HG03354 (cell line): Measurements from ENCODE around the gene SLC66A1.

ENCODE experiments used
- ATAC-seq: cut with Tn5 transposase; IDR thresholded peaks from one replicate; pipeline ENCODE4 v1.9.1; 2021; ENCODE audit warnings: mild to moderate bottlenecking; ENCODE audit not compliant: unreplicated experiment, poor library complexity, severe bottlenecking

SLC66A1 gene

DNA sequence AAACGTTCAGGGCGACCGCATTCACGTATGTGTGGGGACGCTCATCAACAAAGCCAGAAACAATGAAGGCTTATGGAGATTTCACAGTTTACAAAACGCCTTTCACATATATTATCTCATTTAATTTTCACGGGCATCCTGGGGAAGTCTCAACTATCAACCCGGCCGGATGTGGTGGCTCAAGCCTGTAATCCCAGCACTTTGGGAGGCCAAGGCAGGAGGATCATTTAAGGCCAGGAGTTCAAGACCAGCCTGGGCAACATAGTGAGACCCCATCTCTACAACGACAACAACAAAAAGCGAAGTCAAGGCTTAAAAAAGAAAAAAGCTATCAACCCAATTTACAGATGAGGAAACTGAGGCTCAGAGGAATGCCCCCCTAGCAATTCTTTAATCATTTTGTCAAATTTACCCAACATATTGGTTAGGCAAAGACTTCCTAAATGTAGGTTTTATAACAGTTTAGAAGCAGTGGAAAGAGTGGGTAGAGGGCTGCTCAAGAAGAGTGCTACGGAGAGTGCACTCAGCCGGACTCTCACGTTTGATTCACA, 28.3 kb downstream of the SLC66A1 start:
- ATAC-seq, result no peak

DNA sequence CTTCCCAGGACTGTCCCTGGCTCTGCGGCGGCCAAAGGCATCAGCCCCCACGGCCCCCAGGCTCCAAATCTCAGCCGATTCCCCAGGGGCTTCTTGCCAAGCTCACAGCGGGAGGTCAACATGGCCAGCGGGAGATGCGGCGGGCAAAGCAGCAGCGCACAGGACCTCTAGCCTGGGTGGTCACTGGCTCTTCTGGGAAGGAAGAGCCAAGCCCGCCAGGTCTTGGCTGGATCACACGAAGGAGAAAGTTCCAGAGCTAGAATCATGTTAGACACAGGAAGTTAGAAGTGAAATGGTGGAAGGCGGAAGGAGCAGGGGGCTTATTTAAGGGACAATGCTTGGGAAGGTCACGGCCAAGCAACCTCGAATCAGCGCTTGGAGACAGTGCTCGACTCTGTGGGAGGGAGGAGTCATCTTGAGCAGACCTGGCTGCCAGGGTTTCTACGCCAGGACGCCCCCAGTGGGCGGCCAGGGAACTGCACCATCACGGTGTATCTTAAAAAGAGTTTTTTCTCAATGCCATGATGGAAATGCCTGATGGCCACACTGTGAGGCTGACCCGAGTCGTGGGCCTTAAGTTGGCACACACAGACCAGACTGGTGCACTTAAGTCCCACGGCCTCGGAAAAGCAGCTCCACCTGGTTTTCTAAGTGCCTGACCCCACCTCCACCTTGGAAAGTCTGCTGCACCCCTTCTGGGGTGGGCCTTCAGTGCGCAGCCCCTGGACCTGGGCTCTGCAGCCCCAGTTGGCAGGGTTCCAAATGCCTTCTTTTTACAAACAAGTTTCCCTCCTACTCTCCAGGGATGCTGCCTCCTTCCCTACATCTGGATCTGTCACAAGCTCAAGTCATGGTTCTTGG, 29.3 kb downstream of the SLC66A1 start:
- ATAC-seq, result no peak

DNA sequence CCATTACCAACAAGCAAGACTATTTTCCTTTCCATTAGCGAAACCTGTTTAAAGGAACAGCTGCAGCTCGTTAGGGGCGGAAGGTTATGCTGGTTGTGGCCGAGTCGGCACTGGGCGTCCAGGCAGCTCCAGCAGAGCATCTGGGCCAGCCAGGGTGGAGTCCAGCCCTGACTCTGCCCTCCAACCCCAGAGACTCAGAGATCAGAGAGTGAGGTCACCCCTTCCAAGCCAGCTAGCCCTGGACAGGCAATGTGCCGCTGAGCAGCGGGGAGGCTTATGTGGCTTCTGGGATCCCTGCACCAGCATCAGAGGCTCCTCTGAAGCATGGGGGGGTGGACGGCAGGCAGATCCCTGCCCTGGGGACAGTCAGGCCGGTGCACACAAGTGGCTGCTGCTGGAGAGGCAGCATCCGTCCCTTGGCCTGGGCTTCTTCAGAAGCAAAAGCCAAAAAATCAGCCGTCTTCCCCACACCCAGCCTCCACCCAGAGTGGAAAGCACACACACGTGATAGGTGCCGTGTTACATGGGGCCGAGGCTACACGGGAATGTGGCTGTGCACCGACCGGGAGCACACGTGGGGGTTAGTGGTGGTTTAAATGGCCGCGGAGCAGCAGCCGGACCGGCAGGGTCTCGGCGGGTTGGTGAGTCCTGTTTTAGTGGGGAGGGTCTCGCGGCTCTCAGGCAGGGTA, 30.1 kb downstream of the SLC66A1 start:
- ATAC-seq, result no peak

DNA sequence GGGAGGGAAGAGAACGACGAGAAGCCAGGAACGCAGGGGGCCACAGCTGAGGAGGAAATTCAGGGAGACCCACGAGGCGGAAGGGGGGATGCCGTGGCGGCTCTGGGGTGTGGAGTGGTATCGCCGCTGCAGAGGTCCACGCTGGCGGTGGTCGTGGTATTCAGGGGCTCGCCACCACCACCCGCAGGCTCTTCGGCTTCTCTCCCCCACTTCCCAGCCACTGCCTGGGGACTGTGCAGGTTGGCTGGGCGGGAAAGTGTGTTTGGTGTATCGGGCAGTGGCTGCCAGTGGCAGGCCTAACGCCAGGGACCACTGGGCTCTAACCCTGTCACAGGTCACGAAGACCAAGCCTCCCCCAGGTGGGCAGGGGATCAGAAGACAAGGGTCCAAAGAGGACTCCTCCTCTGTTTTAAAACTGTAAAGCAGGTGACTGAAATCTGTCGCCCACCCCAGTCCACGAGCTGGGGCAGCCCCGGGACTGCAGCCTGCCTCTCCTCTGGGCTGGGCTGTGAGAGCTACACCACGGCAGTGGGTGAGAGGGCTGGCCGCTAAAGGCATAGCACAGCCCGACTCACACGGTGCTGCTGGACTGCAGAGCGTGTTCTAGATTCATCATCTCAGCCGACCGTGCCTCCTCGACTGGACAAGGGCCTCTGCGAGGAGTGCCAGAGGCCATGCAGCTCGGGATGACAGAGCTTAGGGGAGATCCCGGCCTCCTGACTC, 30.9 kb downstream of the SLC66A1 start:
- no peak for ATAC-seq

DNA sequence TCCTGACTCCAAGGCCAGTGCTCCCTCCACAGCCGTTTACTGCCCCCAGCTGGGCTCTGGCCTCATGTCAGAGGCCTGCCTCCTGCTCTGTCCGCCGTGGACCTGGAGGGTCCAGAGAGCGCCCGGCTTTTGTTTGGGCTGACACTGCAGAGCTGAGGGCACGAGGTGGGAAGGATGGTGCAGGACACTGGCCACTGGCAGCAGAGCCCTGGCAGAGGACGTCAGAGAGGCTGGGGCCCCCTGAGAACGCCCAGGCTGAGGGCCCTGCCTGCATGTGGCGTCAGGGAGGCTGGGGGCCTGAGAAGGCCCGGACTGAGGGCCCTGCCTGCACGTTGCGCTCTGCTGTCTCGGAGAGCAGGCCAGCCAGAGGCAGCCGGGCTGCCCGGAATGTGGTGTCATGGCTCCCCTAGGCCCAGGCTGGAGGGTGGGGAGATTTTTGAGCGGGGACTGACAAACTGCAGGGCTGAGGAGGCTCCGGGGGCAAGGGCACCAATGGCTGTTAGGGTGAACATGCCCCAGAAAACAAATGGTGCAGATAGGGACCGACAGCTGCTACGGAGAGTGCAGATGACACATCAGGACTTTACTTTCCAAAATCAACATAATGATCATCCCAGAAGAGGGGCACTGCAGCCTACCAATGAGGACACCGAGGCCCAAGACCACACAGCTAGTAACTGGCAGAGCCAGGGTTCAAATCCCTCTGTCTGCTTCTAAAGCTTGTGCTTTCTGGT, 31.7 kb downstream of the SLC66A1 start:
- no peak for ATAC-seq

DNA sequence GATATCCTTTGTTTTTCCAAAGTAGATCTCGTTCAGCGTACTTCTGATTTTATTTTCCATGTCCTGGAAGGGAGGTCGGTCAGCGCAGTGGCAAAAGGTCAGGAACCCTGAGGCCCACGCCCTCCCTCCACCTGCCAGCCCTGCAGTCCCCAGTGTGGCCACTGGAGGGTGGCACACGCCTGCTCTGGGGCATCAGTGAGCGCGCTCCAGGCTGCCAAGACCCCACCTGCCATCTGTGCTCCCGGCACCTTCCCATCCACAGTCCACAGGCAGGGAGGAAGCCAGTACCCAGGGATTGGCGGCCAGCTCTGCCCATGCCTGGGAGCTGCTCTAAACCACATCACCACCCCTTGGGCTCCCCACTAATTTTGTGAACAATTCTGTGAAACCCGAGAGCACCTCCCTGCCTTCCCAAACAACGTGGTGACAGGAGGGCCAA, 32.3 kb downstream of the SLC66A1 start:
- ATAC-seq, result no peak

DNA sequence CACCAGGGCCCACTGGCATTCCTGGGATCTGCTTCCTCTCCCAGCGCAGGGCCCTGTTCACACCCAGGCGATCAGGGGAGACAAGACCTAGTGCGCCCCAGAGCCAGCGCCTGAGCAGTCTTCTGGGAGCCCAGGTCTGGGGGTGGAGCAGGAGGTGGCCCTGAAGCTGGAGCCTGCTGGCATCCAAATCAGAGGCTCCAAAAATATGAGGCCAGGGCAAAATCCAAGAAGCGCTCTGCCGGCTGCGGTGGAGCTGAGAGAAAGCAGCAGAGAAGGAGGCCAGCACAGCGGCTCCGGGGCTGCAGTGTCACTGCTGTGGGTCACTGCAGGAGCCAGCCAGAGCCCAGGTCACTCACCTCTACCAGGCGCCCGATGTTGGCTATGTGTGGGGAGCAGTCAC, 32.7 kb downstream of the SLC66A1 start:
- ATAC-seq, result no peak

DNA sequence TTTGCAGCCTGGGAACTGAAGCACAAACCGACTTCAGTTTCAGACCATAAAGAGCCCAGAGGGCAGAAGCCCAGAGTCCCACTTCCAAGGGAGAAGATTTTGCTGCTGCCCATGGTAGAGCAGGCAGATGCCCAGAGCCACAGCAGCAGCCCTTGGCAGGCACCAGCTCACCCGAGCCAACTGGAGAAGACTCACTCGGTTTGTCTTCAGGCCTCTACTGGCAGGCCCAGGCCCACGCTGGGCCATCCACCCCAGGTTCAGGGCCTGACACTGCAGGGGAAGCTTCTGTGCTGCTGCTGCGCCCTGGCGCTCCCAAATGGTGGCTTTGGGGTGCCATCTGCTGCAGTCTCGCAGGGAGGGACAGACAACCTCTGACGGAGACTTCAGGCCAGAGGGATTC, 33.3 kb downstream of the SLC66A1 start:
- ATAC-seq, result no peak

DNA sequence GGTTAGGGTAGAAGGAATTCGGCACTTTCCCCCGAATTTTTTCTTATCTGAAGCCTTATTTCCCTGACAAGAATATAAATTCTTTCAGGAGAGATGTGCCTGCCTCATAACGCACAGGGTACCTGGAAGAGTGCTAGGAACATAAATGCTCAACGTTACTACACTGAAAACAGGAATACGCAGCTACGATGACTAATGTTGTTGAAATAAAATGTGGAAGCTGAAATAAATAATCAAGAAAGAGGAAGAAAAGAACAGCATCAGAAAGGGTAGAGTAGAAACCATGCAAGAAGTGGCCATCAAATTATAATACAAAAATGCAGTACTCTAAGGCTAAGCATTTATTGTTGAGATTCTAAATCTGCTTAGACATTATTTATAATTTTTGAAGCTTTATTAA, 33.9 kb downstream of the SLC66A1 start:
- no peak for ATAC-seq

DNA sequence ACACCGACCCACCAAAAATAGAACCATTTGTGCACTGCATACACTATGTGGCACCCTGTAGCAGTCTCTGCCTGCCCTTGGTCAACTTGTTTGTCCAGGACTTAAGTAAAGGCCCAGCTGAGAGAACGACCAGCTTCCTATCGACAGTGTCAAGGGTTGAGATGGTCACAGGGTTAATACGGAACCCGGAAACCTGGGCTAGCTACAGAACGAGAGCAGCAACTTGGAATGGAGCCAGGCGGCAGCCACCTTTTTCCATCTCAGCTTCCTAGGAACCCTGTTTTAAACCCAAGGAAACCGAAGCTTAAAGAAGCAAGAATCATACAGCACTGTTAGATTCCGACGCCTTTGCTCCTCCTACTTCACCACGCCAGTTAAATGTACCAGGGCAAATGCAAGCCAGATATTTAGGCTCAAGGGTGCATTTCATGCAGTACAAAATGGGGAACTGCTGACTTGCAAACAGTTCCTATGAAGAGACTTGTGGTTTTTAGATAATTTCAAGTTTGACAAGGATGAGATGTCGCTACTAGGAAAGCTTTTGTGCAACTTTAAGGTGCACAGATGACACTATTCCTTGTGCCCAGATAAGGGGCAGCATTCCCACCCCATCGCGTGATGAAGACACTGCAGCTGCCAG, 35.5 kb downstream of the SLC66A1 start:
- ATAC-seq, result no peak

DNA sequence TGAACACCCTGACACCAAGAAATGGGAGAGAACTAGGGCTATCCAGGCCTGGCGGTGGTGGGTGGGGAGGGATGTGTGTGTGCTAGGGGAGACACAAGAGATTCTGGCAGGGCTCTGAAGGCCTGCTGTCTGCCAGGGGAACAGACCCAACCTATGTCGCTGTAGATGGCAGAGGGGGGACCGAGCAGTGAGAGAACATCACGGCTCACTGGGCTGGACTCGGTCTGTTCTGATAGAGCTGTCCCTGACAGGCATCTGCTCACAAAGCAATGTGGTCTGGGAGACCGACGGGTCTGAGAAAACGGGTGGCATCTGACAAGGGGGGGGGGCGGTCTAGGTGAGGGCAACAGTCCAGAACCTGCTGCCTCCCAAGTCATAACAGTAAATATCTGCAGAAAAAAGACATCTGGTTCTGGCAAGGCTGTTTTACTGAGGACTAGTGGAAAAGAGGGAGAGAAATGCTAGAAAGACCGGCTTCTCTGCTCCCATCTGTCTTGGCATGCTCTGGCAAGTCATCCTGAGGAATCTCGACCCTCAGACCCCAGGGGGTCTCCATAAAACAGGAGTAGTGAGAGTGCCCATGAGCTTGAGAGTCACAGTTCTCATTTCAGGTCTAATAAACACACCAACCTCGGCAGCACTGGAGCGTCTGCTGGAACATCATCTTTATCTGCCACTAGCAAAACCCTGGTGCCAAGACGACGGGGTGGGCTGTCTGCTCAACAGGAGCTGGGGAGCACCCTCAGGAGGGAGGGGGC, 36.5 kb downstream of the SLC66A1 start:
- no peak for ATAC-seq

DNA sequence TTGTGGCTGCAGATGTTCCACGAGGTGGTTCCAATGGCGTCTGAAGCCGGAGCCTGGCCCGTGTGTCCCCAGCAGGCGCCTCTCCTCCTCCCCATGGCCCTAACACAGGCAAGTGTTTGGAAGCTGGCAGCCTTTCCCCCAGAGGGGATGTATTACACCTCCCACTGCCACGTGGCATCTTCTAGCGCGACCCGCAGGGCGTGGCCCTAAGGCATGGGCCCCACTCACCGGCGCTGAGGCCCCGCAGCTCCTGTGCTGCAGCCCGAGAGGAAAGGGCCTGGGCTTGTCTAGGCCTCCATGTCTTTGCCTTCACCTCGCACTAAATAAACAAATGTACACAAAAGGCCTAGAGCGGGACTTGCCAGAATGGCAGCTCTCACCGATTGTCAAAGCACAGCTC, 37.9 kb downstream of the SLC66A1 start:
- ATAC-seq, result no peak

DNA sequence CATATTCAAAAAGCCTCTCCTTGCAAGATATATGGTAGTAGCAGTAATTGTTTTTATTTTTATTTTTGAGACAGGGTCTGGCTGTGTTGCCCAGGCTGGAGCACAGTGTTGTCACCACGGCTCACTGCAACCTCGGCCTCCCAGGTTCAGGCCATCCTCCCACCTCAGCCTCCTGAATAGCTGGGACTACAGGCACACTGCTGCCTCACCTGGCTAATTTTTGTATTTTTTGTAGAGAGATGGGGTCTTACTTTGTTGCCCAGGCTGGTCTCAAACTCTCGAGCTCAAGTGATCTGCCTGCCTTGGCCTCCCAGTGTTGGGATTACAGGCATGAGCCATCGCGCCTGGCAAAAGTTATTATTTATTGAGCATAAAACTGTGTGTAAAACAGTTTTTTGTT, 38.4 kb downstream of the SLC66A1 start:
- no peak for ATAC-seq

DNA sequence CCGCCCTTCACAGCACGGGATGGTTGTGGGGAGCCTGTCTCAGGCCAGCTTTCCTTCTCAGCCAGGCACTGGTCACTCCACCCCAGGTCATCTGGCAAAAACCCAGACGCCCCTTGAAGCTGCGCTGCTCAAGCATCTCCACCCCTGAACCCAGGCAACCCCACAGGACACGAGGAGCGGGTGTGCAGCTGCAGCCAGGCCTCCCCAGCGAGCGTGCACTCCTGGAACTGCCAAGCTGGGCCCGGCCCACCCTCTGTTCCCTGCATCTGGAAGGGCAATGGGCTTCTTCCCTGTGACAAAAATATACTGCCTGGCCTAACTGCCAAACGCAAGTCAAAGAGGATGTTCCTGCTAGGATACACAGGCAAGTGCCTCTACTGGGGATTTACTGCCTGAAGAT, 39.7 kb downstream of the SLC66A1 start:
- ATAC-seq, result no peak

DNA sequence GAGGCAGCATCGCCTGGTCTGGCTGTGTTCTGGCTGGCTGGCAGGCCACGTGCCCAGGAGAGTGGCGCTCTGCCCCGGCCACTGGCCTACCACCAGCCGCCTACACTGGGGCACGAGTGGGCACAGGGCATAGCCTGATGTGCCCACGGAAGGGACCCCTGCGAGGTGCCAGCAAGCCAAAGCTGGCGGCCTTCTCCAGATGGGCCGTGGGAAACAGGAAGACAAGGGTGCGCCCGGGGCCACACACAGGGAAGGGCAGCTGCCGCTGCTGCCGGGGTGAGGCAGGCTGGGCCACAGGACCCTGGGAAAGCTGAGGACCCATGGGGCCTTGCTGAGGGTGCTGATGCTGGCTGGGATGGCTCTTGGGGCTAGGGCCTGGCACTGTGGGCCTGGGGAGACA, 40.7 kb downstream of the SLC66A1 start:
- ATAC-seq, result no peak

DNA sequence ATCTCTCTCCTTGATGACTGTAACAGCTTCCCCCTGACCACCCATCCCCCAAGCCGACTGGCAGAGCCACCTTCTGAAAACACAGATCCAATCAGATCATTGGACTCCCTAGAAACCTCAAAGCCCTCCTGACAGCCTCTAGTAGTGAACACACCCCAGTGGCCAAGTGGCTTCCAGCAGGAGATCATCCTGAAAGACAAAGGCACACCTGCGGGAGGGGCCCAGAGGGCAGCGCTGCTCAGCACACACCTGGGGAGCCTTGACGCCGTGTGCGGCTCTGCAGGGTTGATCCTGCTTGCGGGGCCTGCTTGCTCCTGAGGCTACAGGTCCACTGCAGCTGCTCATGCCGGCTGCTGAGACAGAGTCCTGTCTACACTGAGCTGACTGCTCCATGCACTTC, 41.5 kb downstream of the SLC66A1 start:
- ATAC-seq, result no peak

DNA sequence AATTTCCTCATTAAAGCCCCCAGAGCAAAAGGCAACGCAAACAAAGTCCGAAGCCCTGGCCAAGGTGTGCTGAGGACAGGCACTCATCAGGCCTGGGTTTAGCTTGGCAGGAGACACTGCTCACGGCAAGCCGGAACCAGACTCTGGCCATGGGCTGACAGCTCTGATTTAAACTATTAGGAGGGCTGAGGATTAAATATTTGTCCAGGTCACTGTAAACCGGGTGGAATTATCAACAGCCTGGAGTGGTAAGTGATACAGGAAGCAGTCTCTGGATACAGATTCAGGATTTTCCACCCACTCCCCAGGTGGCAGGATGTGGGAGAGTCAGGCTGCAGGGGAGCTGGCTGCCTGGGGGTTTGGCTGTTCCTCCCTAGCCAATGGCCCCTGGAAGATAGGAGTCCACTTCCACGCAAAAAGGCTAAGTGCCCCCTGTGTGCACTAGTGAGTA, 42.4 kb downstream of the SLC66A1 start:
- no peak for ATAC-seq

DNA sequence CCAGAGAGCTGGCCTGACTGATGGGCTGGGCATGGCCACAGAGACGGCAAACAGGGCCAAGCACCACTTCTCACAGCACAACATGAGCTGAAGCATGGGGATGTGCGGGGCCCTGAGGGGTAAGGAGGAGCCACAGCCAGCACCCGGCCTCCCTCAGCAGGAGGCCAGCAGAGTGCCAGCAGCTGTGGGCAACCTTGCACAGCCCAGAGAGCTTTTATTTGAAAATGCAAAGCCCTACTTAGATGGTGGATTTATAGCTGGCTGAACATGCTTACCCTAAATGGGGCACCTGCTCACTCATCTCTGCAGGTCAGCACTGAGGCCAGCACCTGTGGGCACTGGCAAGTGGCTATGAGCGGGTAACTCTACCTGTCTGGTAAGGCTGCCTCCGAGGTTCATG, 44.1 kb downstream of the SLC66A1 start:
- no peak for ATAC-seq
